ENCODE data around the gene CACHD1. TPM values are rescaled to one million over a fixed set of nuclear protein-coding genes. Genes with fewer than 3 reads are reported as not detected.

Gene CACHD1
- polyA plus RNA-seq, 4 donors: 49.6 to 62.6 (median 58.8) TPM

DNA sequence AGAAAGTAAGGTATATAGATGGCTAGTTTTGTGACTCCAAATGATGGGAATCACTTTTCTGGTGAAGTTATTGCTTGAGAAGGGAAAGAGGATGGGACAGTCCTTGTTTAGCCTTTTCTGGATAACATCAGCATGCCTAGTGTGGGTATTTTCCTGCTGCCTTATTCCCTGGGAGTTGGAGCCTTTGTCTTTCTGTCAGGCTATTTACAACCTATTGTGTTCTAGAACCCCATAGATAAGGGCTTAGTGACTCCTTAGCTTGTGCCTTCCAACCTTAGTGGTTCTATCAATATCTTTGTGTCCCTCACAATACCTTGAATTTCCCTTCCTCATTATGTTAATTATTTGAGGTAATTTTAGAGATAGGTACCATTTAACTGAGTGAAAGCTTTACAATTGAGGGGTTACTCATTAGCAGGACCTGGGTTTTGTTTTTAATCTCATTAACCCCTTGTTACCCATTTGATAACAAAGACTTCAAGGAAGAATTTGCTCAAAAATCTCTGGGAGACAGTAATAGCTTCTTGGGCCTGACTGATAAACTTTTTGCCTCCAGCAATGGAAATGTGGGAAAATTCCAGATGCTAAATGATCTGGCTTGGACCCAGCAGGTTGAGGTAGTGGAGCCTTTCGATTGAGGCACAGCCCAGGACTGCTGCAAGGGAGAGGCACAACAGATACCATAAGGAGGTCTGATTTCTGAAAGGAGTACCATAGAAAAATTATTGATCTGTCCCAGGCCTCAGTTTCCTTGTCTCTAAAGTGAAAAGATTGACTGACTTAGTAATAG, 49.0 kb downstream of the CACHD1 start:
- DNase-seq (ENCODE audit: low read depth in 4 of 4, low spot score in 2 of 4): no peak

DNA sequence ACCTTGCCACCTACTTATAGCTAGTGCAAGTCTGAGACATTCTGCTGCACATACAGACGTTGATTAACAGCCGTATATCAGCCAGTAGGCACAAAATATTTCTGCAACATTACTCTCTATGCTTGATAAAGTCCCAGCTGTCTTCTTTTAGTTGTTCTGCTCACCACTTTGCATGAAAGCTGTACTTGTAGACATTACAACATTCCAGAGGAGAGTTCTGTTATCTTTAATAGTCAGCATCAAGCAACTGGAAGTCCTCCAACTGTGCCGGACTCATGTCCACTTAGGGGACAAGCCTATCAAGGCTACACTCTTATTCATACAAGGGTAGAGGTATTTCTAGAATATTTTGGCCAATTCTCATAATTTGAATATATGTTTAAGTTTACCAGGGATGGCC, 50.0 kb downstream of the CACHD1 start:
- no peak for DNase-seq (ENCODE audit: low read depth in 4 of 4, low spot score in 2 of 4)

DNA sequence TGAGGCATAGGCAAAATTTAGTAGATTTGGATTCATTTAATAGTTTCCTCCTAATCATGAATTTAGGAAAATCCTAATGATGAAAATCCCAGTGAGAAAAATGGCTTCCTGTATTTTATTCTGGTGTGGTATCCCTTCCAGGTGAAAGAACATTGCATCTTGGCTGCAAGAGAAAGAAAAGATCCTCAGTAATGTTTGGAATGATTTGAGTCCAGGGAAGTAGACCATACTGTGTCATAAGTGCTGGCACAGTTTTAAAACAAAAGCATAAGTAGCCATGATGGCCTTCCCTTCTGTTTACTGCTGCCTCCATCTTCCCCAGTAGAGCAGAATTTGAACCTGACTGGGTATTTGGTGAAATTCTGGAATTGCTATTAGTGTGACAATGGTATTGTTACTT, 52.8 kb downstream of the CACHD1 start:
- no peak for DNase-seq (ENCODE audit: low read depth in 4 of 4, low spot score in 2 of 4)

DNA sequence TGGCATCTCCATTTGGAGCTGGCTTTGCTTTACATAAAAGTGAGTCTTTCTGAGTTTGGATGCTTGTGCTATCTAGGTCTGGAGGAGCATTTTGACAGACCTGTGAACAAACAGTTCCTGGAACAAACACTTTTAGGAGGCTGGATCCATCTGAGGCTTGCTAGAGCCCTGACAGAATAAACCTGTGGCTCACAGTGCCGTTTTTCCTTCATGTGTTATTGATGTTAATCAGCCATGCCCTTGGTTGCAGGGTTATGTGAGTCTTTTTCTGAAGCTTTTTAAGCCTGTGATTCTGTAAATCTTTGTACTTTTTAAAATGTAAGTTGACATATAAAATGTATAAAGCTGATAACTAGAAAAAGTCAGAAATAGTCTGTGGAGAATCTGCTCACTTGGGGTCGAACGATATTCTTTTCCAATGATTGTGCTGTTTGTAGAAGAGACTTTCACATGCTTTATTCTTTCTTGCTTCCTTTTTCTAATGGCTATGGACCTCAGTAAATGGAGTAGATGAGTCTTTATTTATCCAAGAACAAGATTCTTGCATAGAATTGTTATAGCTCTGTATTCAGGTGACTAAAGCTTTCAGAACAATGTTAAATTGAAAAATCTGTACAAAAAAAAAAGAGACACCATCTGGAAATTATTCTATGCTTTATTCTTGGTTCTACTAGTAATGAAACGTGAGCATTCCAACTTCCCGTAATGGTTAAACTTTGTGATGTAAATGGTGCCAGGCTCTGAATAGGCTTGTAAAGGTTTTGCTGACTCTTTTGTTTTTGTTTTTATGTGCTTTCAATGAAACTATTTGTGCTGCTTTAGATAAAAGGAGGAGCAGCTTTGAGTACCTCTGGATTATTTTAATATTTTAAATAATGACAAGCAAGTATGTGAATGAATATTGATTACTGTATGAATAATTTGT, 53.7 kb downstream of the CACHD1 start:
- no peak for DNase-seq (ENCODE audit: low read depth in 4 of 4, low spot score in 2 of 4)

DNA sequence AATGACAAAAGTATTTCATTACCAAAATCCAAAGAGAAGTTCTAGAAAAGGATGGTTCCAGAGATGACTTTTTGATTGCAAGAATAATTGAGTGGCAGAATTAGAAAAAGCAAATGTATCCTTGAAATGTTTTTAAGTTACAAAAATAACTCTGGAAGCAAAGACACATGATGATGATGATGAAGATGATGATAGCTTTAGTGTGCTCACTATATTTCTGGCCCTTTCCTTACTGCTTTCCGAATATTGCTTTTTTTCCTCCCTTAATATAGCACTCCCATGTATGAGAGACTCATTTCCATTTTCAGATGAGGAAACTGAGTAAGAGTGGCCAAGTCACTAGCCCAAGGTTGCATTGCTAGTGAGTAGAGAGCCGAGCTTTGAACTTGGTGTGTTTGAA, 54.7 kb downstream of the CACHD1 start:
- DNase-seq (ENCODE audit: low read depth in 4 of 4, low spot score in 2 of 4): no peak

DNA sequence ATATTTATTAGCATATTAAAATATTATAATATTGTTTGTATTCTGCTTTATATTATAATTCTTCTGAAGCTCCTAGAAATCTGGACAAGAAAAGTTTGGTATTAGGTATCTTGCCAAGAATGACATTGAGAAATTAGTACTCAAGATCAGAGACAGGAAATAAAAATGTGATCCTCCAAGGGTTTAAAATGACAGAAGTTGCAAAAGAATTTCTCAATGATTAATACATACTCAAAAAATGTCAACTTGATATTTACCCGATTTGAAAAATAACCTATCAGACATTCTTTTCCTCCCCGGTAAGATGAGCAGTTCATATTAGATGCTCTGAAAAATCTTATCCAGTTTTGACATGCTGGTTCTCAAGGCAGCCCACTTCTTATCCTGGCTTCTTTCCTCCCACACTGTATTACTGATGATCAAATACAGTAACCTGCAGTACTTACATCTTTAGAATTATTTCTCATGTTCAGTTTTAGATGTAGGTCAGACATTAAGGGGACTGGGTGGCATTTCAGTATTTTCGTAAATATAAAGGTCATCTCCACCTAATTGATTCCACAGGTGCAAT, 55.3 kb downstream of the CACHD1 start:
- DNase-seq (ENCODE audit: low read depth in 4 of 4, low spot score in 2 of 4): no peak

DNA sequence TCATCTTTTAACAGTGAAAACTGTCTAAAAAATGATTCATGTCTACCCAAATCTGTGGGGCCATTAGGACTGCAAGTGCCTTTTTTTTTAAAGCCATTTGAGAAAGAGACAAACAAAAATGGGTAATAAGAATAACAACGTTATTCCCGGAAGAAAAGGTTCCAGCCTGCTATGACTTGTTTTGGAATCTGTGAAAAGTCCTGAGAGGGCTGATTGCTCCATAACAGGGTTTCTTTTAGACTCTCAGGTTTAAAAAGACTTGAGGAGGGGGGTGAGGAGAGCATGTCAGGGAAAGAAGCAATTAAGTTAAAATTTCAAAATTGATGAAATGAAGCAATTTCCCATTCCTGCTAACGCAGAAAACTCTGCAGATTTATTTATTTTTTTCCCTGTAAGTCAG, 56.4 kb downstream of the CACHD1 start:
- no peak for DNase-seq (ENCODE audit: low read depth in 4 of 4, low spot score in 2 of 4)

DNA sequence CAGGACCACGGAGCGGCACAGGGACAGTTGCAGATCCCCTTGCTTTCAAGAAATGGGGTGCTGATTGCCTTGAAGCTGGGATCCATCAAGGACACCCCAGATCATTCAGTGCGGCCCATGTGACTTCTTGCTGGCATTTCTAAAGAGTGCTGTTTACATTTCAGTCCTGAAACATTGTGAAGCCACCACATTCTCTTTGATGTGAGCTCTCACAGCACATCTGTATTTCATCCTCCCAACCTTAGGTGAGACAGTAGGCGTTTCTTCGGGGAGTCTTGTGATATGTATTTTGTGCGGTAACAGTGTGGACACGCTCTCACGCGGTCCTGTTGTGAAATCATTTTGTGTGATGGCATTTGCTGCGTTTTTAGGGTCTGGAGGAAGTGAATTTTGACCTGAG, 57.2 kb downstream of the CACHD1 start:
- DNase-seq (ENCODE audit: low read depth in 4 of 4, low spot score in 2 of 4): no peak

DNA sequence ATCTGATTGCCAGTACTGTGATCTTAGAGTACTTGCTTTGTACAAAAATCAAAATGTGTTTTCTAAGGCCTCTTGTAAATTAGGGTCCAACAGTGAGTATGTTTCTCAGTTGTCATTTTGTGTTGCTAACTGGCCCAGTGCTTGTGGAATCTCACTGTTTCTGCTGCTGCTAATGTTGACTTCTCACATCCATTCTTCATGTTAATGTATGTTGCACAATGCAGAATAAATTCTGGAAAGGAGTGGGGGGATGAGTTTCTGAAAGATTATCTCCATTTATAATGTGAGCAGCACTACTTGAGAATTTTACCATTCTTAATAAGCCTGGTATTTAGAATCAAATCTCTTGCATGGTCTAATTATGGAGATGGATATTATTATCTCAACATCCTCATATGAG, 57.9 kb downstream of the CACHD1 start:
- no peak for DNase-seq (ENCODE audit: low read depth in 4 of 4, low spot score in 2 of 4)

DNA sequence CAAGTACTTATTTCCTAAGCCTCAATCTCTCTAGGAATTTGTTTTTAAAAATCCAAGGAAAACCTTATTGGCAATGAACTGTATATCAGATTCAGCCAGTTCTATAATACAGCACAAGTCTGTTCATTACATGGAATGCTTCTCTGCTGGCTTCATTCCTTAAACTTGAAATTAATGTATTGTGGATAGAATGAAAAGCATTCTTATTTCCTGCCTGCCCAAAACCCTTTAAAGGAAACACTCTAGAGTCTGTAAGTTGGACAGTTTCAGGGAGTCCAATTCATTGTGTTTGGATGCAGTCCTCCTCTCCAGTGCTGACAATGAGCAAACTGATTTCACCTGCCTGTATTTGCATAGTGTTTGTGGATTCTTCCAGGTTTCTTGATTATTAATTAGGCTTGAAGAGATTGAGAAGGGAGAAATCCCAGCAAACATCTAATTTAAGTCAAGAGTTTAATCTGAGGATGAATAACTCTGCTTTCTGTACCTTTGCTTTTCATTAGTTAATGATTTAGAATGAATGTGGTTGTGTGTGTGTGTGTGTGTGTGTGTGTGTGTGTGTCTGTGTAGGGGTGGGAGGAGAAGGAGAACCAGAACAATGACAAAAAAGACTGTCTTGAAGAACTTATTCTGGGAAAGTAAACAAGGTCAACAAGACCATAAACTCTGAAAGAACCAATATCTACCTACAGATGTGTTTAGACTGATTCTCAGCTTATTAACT, 61.2 kb downstream of the CACHD1 start:
- DNase-seq (ENCODE audit: low read depth in 4 of 4, low spot score in 2 of 4): no peak

DNA sequence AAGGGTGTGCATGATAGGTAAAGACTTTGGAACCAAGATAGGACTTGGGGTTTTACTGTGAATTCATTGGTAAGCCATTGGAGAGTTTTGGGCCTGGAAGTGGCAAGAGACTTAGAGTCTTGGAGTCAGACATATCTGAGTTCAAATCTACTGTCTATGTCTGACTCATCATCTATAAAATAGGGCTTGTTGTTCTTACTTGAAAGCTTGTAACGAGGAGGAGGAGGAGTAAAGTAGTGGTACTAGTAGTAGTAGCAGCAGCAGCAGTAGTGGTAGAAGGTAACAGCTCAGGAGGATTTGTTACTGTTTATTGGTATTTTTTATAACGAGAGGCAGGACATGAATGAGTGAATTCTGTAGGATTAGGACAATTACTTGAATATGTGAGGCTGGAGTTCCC, 62.7 kb downstream of the CACHD1 start:
- no peak for DNase-seq (ENCODE audit: low read depth in 4 of 4, low spot score in 2 of 4)

DNA sequence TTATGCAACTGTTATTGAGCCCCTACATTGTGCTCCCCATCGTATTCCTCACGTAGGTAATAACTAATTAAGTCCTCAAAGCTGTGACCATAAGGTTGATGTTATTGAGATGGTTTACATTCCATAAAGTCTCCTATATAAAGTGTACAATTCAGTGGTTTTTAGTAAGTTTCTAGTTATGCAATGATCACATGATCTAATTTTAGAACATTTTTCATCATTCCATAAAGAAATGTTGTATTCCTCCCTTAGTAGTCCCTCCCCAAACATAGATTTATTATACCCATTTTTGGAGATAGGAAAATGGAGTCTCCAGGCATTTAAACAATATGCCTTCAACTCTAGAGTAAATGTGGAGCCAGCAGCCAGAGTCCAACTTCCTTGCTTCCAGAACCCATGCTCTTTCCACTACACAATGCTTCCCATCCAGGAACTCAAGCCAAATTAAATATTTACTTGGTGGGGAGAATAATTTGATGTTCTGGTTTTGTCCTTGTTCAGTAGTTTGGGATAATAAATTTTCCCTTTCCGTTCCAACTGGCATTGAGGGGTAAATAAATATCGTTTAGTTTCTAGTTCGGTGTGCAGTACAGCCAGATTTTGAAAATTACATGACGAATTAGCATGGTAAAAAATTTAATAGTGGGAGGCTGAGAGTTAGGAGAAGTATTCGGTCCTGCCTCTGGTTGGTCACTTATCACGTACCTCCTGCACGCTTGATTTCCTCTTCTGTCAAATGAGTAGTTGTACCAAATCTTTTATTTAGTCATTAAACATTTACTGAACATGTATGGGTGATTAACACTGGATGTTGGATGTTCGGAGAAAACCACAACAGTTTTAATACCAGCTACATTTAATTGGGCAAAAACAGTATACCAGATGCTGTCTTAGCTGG, 66.3 kb downstream of the CACHD1 start:
- DNase-seq (ENCODE audit: low read depth in 4 of 4, low spot score in 2 of 4): no peak

DNA sequence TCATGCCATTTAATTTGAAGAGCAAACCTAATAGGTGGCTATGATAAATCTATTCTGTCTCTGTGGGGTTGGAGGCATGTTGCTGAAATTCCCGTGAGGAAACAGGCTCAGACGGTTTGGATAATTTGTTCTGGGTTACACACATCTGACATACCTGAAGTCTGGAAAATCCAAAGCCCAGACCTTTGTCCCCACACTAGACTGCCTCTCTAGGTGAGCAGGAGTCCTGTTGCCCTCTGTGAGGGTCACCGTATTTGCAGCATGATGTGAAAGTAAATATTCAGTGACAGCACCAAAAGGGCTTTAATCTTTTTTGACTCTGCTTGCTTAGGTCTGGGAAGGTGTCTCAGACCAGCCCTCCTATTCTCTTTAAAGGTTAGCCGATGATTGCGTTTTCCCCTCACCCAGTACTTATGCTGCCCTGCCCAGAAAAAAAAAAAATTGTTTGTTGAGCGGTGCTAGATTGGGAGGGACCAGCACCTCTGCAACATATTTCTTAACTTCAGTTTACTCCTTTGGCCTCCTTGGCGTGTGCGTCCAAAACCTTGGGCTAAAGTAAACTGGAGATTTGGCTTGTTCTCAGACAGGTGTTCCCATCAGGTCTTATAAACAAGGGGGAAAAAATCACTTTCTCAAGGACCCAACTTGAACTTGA, 67.0 kb downstream of the CACHD1 start:
- no peak for DNase-seq (ENCODE audit: low read depth in 4 of 4, low spot score in 2 of 4)

DNA sequence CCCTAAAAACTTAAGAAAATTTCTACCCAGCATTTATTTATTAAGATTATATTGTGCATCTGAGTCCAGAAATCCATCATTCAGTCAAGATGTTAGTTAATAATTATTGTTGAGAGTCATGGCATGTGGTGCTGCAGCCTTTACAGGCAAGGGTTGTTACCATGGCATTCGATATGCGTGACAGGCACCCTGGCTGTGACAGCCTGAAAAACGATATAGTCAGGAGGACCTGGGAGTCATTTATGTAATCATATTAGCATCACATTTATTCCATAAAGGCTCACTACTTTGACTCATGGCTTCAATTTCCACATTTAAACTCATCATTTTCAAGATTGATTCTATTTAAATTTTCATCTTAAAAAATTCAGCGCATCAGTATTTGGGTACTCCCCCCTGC, 68.0 kb downstream of the CACHD1 start:
- DNase-seq (ENCODE audit: low read depth in 4 of 4, low spot score in 2 of 4): no peak

DNA sequence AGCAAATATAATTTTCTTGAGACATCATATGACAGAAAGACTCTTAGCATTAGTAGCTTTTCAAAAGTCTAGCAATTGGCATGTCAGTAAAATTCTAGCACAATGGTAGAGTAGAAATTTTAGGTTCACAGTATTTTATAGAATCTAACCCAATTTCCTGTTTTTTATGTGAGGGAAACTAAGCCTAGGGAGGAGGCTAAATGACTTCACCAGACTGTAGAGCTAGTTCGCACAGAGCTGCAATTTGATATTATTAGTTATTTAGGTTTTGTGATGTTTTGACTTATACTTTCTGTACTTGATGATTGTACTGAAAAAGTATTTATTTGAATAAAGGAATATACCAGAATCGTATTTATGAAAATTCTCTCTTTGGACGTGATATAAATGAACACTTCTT, 68.5 kb downstream of the CACHD1 start:
- no peak for DNase-seq (ENCODE audit: low read depth in 4 of 4, low spot score in 2 of 4)

DNA sequence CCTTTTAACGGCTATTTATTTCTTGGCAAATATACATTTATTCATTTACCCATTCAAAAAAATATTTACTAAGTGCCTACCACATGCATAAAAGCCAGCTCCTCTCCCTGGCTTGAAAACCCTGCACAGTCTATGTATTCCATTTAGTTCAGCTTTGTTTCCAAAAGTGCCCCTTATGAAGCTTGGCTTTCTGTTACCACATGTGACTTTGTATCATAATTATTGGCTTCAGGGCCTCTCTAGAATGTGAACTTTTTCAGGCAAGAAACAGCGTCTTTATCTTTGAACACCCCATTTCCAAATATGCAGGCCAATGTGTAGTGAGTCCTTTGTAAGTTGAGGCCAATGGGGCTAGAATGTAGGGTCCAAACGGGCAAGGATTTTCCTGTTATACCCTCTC, 69.4 kb downstream of the CACHD1 start:
- DNase-seq (ENCODE audit: low read depth in 4 of 4, low spot score in 2 of 4): no peak

DNA sequence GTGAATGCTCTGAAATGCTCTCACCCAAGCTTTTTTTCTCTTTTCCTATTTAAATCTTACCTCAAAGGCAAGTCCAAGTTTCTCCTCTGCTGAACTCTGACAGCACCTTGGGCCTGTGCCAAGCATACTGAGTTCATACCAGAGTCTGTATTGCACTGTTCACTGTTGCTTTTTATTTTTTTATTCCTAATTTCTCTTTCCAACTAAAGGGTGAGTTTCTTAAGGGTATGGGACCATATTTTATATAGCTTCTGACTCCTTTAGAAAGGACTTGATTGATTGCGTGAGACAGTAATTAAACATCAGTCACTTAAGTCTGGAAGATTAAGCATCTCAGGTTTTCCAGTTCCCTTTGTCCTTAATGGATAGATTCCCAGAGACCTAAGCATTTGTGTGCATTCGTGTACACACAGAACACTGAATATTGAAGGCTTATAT, 69.9 kb downstream of the CACHD1 start:
- DNase-seq (ENCODE audit: low read depth in 4 of 4, low spot score in 2 of 4): peak in 2 of 4 donors; percentile 67 to 76

DNA sequence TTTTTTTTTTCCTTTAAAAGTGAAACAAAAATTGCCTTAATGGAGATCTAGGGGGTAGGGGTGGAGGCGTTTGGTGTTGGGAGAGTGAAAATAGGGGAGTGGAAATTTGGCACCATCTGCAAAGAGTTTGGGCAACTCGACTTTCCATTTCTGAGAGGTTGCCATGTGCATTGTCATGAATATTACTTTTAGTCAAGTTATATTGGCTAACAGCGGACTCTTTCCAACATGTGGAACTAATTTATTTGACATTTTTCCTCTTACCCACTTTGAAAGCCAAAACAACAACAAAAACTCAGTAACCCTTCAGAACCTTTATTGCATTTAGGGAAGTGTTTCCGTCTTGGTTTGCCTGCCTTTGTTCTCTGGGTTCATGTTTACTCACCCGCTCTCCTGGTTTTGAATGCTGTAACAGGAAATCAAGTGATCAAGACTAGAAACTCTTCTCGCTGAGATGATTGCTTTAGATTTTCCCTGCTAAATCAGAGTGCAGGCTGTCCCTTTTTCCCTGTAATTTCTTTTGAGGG, 70.4 kb downstream of the CACHD1 start:
- no peak for DNase-seq (ENCODE audit: low read depth in 4 of 4, low spot score in 2 of 4)

DNA sequence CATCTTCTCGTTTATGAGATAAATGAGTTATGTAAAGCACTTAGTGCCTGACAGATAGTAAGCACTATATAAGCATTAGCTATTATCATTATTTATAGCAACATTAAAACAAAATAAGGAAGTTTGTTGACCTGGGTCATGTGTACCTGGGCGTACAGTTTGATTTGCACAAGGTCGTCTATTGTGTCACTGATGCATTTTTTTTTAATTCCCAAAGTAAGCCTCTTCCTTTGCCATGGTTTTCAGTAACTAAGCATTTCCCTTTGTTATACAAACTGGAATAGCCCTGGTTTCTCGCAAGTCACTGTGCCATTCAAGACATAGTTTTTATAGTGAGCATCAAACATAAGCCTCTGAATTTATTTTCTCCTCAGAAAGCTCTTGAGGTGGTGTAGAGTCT, 72.2 kb downstream of the CACHD1 start:
- no peak for DNase-seq (ENCODE audit: low read depth in 4 of 4, low spot score in 2 of 4)

All from left renal cortex interstitium (tissue), 4 donors.